NCI-H1930 (cell line): ENCODE measurements around the gene ZNF672.
A peak's percentile ranks its signal among the peaks of the same experiment; 100 is the strongest.
"Not testable (repeated sequence)": the region's sequence is repeated elsewhere in the genome, so short reads cannot be mapped to it uniquely, and the experiment has no call there.

Experiments used
- DNase-seq, 2 experiments: peaks; one replicate each; lab custom pipeline; 2025; lab: John Stamatoyannopoulos, UW

Gene ZNF672

DNA sequence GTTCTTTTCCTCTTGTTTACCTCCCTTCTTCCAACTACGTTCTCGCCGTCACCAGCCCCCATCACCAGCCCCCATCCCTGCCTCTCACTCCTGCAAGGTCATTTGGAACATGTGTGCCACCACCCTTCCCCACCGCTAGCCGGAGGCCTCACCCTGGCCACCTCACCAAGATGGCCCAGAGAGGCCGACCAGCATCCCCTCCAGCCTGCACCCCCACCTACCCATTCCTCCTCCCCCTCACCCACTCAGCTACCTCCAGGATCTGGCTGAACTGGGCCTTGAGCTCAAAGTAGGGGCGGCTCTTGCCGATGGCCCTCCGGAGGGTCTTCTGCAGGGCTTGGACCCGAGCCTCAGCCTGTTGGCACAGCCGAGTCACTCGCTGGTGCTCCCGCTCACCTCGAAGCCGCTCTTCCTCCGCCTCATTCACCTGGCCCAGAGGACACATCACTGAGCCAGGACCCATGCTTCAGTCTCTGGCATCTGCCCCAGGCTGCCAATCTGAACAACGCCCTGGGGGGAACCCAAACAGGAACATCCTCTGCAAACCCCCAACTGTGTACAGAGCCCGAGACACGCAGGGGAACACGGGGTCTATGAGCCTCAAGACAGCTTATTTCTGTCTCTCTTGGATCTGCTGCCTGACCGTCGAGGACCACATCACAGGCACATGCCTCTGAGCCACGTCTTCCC, 25.1 kb upstream of the ZNF672 start:
- DNase-seq = no peak

GRCh38 chr1:248813546-248813945, 24.5 kb upstream of the ZNF672 start:
- DNase-seq = no peak

GRCh38 chr1:248814351-248814750, 23.7 kb upstream of the ZNF672 start:
- no peak for DNase-seq

GRCh38 chr1:248815407-248816034, 22.5 kb upstream of the ZNF672 start:
- no peak for DNase-seq

DNA sequence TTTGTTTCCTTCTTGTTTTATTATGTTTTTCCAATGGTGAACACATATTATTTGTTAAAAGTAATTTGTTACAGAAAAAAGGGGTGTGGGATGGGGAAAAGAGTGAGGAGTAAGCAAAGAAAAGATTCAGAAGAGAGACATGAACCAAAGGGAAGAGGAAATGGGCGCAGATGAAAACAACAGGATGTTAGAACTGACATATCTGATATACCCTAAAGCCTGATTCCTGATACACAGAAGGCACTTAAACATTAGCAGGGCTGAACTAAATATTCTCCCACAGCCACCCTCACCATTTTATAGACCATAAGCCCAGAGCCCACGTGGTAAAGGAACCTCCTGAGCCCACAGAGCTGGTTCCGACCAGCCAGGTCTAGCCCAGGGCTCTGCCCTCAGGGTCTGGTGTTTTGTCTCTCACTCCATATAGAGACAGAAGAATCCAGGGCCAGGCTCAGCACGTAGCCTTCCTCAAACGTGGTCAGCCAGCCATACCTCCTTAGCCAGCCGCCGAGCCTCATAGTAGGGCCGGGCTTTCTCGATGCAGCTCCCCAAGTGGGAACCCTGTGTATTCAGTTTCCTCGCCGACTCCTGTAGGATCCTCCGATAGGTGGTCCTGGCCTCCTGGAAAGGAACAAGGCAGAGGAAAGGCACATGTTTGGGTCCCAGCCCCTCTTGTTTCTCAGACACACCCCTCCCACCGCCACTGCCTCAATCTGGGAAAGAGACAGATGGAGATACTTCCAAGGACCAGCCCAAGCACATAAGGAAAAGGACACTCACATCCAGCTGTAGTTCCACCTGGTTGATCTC, 21.8 kb upstream of the ZNF672 start:
- DNase-seq = no peak

DNA sequence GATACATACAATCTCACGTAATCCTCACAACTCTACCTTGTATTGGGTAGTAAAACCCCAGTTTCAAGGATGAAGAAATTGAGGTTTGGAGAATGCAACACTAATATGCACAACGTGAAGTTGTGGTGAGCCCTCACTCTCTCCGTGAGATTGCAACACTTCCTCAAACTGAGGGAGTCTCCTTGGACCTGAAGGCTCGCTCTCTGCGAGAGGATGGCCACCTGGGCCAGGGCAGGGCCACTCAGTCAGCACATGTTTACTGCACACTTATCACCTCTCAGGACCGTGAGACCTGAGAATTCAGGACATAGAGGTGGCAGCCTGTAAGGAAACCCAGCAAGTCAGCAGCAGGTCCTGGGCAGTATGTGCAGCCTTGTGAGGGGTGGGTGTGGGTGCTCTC, 21.0 kb upstream of the ZNF672 start:
- no peak for DNase-seq

DNA sequence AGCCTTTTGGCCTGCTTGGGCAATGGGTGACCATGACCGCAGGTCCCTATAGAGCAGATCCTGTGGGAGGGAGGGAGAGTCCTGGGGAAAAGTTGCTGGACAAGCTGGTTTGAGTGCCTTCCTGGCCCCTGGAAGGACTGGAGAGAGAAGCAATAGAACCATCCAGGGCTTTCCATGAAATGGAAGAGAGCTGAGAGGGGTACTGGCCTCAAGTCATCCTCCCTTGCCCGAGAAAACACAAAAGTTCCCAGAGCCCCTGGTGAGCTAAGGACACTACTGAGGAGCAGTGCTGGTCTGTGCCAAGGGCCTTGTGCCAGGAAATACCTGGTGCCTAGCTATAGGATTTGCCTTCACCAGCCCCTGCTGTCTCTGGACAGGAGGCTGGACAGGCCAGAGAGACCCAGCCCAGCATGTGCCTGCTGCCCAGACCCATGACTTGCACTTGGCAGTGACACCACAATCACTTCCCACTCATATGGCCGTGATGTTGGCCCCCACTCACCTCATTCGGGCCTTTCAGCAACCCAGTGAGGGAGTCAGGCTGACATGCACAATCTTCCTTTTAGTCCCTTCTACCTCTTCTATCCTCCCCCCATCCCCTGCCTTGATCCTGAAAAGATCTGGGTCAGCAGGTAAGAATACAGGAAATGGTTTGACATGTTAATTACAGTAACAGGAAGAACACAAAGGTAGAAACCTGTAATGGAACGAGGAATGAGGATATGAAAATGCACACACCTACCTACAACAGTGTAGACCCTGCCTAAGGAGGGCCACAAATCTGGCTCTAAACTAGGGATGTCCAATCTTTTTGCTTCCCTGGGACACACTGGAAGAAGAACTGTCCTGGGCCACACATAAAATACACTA, 19.3 kb upstream of the ZNF672 start:
- no peak for DNase-seq

GRCh38 chr1:248820041-248820585, 17.9 kb upstream of the ZNF672 start:
- no peak for DNase-seq

GRCh38 chr1:248821101-248821500, 16.9 kb upstream of the ZNF672 start:
- no peak for DNase-seq

GRCh38 chr1:248821641-248822040, 16.4 kb upstream of the ZNF672 start:
- DNase-seq = no peak

DNA sequence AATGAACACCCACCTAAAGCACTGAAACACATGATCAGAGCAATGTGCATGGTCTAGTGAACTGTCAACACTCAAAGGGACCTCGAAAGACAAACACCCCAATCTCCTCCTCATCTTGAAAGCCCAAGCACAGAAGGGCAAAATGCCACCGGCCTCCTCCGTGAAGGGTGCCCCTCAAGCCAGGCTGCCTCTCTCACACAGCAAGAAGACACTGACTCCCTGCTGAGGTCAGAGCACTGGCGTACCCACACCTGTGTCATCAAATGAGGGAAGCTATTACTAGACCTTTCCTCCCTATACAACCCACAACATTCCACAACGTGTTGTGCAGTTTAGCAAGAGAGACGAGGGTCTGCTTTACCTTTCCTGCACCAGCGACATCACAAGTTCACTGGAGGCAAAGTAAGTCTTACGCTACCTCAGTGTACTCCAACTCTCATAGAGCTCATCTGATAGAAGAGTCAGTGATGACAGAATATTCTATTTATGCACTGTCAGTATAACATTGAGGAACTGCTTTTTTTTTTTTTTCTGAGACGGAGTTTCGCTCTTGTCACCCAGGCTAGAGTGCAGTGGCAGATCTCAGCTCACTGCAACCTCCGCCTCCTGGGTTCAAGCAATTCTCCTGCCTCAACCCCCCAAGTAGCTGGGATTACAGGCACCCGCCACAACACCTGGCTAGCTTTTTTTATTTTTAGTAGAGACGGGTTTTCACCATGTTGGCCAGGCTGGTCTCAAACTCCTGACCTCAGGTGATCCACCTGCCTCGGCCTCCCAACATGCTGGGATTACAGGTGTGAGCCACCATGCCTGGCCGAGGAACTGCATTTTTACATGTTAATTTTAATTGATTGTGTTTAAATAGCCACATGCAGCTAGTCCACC, 15.6 kb upstream of the ZNF672 start:
- no peak for DNase-seq

GRCh38 chr1:248823517-248824001, 14.5 kb upstream of the ZNF672 start:
- DNase-seq = no peak

DNA sequence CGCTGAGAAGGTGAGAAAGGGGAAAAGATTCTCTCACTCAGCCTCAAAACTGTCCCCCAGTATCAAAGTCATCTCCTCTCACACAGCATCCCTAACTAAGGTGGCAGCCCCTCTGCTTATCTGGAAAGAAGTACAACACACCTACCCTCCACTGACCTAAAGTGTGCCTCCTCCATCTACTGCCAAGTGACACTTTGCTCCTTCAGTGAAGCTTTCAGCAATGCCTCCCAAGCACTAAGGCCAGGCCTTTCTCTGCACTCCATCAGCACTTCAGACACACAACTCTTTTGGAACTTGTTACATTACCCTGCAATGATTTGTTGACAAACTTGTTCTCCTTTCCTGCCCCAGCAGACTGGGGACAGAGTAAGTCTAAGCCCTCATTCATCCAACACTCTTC, 13.7 kb upstream of the ZNF672 start:
- no peak for DNase-seq

DNA sequence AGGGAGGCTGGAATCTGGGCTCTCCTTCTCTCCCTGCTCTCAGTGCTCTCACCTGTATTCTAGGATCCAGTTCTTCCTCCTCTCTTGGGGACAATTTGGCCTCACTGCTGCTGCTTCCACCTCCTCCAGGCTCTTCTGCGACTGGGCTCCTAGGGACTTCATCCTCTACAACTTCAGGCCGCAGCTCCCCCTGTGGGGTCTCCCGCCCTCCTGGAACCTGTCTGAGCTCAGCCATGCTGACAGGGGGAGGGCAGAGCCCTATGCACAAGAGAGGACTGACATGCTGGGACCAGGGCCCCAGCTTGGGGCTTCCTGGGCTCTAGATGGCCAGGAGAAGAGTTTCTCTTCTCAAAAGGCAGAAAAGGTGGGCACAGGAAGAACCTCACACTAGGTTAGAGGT, 13.3 kb upstream of the ZNF672 start:
- no peak for DNase-seq

DNA sequence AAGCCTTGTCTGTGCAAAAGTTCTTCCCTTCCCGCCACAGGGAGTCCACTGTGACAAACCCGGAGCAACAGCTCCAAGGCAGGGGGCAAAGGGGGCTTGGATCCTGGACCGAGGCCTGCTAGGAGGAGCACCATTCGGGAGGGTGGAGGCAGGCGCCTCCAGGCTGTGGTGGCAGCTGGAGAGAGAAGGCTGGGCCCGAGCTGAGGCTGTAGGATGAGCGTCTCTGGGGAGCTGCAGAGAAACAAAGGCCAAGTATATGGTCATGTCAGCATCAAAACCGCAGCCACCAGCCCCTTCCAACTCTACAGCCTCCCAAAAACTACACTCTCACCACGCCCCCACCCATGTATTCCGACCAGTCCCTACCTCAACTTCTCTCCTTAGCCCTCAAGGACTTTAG, 12.9 kb upstream of the ZNF672 start:
- DNase-seq = no peak

DNA sequence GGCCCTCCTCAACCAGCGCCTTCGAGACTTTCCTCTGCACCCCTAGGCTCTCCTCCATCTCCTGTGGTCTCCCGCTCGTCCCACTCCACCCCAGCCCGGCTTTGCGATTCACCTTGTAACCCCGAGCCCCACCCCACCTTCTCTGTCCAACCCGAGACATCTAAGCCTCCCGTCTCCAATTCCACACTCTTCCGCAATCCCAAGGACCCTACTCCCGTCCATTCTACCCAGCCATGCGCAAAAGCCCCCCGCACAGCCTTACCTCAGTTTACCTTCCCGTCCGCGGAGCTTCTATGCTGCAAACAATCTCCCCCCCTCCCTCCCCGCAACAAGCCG, 12.5 kb upstream of the ZNF672 start:
- DNase-seq = no peak

DNA sequence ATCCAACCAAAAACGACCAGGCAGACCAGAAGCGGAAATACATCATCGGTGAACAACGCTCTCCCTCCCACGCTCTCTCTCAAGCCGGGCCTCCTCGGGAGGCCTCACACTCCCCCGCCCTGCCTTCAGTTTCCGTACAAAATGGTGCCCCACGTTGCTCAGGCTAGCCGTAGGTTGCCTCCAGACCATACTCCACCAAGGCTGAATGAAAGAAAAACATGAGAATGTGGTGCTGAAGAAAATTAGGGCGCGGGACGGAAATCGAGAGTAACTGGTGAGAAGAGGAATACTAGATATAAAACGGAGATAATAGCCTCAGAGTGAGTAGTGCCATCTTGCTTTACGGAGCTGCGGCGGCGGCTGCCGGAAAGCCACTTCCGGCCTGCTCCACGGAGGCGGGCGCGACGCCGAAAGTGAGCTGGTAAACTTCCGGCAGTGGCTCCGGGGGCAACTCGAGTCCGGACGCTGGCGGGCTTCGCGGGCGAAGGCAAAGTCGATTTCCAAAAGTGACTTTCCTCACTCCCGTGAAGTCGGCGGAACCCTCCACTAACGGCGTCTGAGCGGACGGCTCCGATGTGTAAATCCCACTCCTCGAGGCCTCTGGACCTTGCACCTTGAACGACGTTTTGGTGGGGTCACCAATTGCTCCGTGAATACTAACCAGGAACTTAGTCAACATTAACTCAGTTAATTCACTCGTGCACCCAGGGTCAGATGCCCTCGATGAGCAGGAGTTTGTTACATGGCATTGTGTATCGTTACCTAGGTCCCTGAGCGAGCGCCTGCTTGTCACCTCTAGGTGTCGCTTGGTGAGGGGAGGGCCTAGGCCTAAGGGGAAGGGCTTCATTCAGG, 11.9 kb upstream of the ZNF672 start, which contains the start of gene SH3BP5L:
TSS of gene SH3BP5L (minus strand) at position 7 of the 852 bp plus-strand sequence. CDS start 980 bp downstream, outside the sequence.
- peak; percentile 87 to 89 for DNase-seq

DNA sequence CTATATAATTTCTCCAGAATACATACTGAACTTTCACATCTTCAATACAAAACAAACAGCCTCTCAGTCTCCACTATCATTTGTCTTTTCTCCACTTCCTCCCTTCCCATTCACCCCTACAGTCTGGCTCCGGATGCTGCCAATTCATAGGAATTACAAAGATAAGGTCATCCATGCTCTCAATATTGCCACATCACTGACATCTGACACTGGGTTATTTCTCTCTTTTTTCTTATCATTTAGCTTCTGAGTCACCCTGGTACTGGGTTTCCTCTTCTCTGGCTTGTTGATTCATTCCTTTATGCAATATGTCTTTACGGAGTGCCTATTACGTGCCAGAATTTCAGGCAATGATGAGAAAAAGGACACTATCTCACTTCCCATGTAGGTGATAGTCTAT, 9.2 kb upstream of the ZNF672 start:
- no peak for DNase-seq

DNA sequence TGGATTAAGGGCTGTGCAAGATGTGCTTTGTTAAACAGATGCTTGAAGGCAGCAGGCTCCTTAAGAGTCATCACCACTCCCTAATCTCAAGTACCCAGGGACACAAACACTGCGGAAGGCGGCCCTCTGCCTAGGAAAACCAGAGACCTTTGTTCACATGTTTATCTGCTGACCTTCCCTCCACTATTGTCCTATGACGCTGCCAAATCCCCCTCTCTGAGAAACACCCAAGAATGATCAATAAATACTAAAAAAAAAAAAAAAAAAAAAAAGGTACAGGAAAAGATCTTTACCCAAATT, 7.4 kb upstream of the ZNF672 start:
- not testable (repeated sequence) for DNase-seq

DNA sequence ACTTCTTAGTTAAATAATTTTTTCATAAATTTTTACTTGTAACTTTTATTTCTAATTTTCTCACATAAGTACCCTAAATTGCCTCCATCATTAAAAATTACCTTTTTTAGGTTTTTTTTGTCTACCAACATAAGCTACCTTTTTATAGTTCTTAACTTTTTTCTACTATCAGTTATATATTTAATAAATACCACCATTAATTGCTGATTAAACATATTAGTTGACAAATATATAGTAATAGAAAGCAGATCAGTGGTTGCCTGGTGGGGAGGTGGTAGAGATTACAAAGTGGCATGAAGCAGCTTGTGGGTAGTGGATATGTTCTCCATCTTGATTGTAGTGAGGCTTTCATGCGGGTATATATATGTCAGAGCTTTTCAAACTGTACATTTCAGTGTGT, 6.2 kb upstream of the ZNF672 start:
- DNase-seq = no peak
